NCI-H146 (cell line): Measurements from ENCODE around the gene SLC9A1.
"Not testable (repeated sequence)": the region's sequence is repeated elsewhere in the genome, so short reads cannot be mapped to it uniquely, and the experiment has no call there.

Experiments
- DNase-seq: peaks from one replicate; lab custom pipeline; 2025; lab: John Stamatoyannopoulos, UW

SLC9A1 gene

DNA sequence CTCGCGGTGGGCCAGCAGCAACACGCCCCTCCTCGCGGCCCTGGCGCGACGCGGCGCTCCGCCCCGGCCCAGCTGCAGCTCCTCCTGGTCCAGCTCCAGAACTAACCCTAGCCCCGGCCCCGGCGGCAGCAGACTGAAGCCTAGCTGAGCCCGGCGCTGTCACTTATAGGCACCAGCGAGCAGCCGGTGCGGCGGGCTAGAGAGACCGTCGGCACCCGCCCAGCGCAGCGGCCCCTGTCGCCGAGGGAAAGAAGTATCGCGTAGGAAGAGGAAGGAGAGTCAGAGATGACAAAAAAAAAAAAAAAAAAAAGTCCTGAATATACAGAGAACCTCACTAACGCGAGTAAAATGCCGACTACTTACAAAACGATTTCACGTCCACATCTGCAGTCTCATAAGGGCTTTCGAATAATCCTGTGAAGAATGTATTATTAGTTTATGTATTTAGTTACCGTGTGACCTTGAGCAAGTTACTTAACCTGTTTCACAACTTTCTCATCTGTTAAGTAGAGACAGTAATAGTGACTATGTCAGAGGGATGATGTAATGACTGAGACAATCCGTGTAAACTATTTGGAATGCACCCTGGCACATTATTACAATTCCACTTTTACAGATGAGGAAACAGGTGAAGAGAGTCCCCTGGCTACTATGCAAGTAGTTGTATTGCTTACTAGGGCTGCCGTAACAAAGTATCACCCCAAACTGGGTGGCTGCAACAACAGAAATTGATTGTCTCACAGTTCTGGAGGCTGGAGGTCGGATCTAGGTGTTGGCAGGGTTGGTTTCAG, at the start of gene SLC9A1:
Gene SLC9A1, minus strand, starts transcription at position 135 of the 791 bp plus-strand sequence. CDS start 791 bp downstream, outside the sequence.
- peak; percentile 81 for DNase-seq

GRCh38 chr1:27203946-27204345, 49.0 kb upstream of the SLC9A1 start:
- no peak for DNase-seq

GRCh38 chr1:27201295-27201694, 46.4 kb upstream of the SLC9A1 start:
- DNase-seq, result no peak

- DNase-seq, result no peak
Measured at GRCh38 chr1:27193194-27193593, 38.3 kb upstream of the SLC9A1 start.

DNA sequence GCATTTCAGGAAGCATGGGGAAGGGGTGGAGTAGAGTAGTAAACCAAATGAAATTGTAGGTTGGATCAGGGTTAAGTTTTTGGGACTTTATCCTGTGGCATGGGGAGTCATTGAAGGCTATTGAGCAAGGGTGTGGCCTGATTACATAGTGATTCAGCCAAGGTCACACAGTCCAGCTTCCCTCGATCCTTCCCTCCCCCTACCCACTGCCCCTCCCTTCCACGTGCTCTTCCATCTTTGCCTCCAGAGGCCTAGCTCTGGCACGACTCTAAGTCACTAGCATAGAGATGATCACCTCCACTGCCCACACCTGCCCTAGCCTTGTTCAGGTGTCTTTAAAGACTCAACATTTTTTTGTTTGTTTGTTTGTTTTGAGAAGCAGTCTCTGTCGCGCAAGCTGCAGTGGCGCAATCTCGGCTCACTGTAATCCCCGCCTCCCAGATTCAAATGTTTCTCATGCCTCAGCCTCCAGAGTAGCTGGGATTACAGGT, 37.2 kb upstream of the SLC9A1 start:
- DNase-seq, result no peak

GRCh38 chr1:27184665-27185064, 29.7 kb upstream of the SLC9A1 start:
- not testable (repeated sequence) for DNase-seq

- no peak for DNase-seq
Measured at GRCh38 chr1:27179979-27180378, 25.1 kb upstream of the SLC9A1 start.

- DNase-seq, result no peak
Measured at GRCh38 chr1:27179379-27179778, 24.5 kb upstream of the SLC9A1 start.

DNA sequence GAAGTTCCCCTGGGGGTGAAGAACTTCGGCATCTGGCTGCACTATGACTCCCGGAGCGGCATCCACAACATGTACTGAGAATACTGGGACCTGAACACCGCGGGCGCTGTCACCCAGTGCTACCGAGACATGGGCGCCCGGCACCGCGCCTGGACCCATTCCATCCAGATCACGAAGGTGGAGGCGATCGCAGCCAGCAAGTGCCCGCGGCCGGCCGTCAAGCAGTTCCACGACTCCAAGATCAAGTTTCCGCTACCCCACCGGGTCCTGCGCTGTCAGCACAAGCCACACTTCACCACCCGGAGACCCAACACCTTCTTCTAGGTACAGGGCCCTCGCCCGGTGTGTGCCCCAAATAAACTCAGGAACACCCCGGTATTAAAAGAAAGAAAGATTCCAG, 22.0 kb upstream of the SLC9A1 start:
- DNase-seq, result no peak

GRCh38 chr1:27176323-27176722, 21.4 kb upstream of the SLC9A1 start:
- no peak for DNase-seq

DNA sequence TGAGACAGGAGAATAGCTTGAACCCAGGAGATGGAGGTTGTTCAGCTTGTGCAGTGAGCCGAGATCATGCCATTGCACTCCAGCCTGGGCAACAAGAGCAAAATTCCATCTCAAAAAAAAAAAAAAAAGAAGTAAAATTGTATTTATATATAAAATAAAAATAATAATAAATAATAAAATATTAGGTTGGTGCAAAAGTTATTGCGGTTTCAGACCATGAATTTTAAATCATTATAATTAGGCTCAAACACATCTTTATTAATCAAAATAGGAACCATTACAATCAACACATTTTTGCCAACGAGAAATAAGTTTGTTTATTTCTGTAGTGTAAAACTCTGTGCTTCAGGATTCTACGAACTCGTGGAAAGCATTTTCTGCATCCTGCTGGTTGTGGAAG, 18.1 kb upstream of the SLC9A1 start:
- DNase-seq, result not testable (repeated sequence)

DNA sequence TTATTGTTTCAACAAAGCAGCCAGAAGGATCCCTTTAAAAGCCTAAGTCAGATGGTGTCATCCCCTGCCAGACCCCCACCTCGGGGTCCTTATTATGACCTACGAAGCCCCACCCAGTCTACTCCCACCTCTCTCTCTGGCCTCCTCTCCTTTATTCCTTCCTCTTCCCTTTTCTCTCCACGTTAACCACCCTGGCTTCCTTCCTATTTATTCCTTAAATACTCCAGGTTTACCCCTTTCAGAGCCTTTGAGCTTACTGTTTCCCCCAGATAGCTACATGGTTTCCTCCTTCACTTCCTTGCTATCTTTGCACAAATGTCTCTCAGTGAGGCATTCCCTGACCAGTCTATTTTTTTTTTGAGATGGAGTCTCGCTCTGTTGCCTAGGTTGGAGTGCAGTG, 12.0 kb upstream of the SLC9A1 start:
- DNase-seq, result no peak

DNA sequence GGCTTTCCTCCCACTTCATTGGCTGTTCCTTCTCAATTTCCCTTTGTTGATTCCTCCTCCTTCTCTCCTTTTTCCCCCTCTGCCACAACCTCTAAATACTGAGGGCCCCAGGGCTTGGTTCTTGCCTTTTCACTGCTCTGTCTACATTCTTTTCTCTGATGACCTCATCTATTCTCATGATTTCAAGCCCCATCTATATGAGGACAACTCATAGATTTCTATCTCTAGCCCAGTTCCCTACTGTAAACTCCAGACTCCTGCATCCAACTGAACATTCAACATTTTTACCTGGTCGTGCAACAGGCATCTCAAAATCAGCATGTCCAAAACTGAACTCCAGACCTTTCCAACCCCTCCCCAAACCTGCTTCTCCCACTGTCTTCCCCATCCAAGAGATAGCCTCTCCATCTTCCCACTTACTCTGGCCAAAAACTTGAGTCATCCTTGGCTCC, 11.5 kb upstream of the SLC9A1 start:
- DNase-seq, result no peak

DNA sequence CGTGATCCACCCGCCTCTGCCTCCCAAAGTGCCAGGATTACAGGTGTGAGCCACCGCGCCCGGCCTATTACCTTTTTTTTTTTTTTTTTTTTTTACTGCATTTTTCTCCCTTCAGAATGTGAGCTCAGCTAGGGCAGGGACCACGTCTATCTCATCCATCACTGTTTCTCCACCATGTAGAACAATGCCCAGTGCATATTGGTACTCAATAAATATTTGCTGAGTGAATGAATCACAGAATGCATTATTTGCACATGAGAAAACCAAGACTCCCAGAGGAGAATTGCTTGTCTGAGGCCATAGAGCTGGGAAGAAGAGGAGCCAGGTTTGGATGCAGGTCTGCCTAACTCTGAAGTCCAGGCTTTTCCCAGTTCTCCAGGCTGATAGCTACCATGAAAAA, 8.2 kb upstream of the SLC9A1 start:
- peak; percentile 66 for DNase-seq

GRCh38 chr1:27162090-27162489, 7.2 kb upstream of the SLC9A1 start:
- DNase-seq, result no peak

DNA sequence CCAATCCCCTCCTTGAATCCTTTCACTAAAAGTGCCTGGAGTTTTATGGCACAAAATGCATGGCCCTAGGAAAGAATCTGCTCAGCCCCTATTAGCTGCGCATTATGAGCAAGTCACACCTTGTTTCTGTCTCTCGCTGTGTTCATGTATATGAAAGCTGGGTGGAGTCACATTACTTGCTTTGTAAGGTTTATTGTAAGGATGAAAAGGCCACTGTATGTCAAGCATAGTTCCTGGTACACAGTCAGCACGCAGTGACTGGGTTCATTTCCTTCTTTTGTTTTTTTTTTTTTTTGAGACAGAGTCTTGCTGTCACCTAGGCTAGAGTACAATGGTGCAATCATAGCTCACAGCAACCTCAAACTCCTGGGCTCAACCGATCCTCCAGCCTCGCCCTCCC, 6.7 kb upstream of the SLC9A1 start:
- peak; percentile 37 for DNase-seq

DNA sequence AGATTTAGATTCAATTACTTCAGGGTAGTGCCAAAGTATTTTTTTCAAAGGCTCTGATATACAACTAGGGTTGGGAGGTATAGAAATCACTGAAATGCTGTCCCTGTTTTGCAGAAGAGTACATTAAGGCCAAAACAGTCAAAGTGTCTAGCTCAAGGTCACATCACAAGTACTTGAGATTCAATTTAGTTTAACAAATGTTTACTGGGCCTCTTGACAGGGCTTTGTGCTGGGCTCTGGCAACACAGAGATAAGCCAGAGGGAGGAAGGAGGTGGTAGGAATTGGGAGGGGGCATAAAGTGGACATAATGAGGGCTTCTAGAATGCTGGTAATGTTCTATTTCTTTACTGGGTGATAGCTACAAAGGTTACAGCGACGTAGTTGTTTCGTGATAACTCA, 2.3 kb upstream of the SLC9A1 start:
- DNase-seq, result no peak

DNA sequence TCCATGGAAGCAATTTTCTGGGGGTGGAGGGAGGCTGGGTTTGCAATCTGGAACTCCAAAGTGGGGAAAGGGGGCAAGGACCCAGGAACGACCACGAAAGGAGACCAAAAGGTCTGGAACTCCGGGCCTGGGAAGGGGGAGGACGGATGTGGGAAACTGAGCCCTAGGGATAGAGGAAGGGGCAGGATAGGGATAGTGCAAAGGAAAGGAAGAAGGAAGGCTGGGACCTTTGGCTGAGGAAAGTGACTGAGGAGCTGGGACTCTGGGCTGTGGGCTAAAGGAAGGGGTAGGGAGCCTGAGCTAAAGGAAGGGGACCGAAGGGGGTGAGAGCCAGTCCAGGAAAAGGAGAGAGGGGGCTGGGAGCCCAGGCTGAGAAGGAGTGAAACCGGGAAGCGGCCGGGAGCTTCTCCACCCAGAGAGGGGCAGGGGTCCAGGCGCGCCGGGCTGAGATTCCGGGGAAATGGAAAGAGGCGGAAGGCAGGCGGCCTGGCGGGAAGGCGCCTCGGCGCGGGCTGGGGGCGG, 395 bp downstream of the SLC9A1 start:
- no peak for DNase-seq

DNA sequence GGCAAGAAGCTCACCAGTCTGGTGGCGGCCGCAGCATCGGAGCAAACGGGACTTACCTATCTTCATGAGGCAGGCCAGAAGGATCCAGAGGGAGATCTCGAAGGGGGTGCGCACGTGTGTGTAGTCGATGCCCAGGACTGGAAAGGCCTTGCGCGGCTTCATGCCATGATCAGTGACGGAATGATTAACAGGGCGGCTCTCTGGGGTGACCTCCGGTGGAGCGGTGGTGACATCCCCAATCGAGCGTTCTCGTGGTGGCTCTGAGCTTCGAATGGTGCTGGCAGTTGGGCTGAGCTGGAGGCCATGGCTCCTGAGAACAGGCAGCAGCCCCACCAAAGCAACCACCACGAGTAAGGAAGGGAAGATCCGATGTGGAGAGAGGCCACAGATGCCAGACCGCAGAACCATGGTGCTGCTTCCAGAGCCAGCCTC, 982 bp downstream of the SLC9A1 start:
- DNase-seq, result no peak

GRCh38 chr1:27153549-27153886, 1.4 kb downstream of the SLC9A1 start:
- no peak for DNase-seq

- DNase-seq, result no peak
Measured at GRCh38 chr1:27152829-27153548, 1.9 kb downstream of the SLC9A1 start.

DNA sequence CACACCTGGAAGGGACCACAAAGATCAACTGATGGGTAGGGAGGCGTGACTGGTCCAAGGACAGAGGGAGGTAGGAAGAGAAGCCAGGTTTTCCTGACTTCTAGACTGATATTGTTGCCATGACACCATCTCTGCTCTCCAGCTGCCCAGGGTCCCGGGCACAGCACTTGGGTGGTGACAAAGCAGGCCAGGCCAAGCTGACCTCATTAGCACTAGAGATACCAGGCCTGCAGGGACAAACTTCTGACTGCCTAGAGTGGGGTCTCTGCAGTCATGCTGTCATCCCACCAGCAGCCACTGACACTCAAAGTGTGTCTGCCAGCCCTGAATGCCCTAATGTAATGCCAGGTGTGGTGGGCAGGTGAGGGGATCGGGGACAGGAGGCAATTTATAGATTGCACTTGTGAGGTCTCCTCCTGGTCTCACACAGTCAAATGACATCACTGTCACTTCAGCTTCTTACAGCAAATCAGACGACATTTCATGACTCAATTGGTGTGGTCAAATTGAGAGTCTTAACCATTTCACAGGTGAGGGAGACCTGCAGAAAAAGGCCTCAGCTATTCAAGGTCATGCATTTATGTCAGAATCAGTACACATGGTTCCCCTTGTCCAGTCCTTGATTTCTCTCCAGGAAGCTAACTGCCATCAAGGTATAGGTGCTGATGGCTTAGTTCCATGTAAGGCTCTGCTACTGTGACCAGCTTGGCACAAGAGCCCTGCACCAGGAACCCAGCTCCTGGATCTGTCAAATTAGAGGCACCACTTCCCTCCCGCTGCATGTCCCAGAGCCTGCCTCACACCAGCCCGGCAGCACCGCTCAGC, 2.7 kb downstream of the SLC9A1 start:
- no peak for DNase-seq
